ENCODE data around the gene SLC30A7.

SLC30A7 gene

GRCh38 chr1:100860397-100860991, 35.4 kb upstream of the SLC30A7 start:
- Histone ChIP-seq H3K4me3 (IDR thresholded peaks at IDR 0.05; ENCODE audit: insufficient read depth, low read depth, low read length) (no peak overlapping the region), H3K36me3 (ENCODE audit: insufficient read depth) (no peaks in the 10 kb centered on the region), H3K9ac (no peak overlapping the region), H3K4me1 (ENCODE audit: low read depth, poor library complexity, severe bottlenecking) (no peaks in the 10 kb centered on the region), H3K79me2 (ENCODE audit: insufficient read depth, low read depth) (no peaks in the 10 kb centered on the region), H3K27me3 (ENCODE audit: insufficient read depth, low read depth) (no peaks in the 10 kb centered on the region), H3K4me2 (no peak overlapping the region), H2AFZ (ENCODE audit: low read depth) (no peak overlapping the region), H3K27ac (no peak overlapping the region), H4K20me1 (ENCODE audit: insufficient read depth) (no peaks in the 10 kb centered on the region)
- TF ChIP-seq CTCF (conservative IDR thresholded peaks at IDR 0.05; ENCODE audit: low read depth, low read length) = no peak

GRCh38 chr1:100861379-100861778, 34.5 kb upstream of the SLC30A7 start:
- TF ChIP-seq CTCF (conservative IDR thresholded peaks at IDR 0.05; ENCODE audit: low read depth, low read length) = no peak
- H4K20me1 ChIP-seq (ENCODE audit: insufficient read depth) = no peaks in the 10 kb centered on the region
- H3K27me3 ChIP-seq (ENCODE audit: insufficient read depth, low read depth) = no peaks in the 10 kb centered on the region
- H3K4me3 ChIP-seq (IDR thresholded peaks at IDR 0.05; ENCODE audit: insufficient read depth, low read depth, low read length) = no peak overlapping the region
- no peaks in the 10 kb centered on the region for H3K36me3 ChIP-seq (ENCODE audit: insufficient read depth)
- no peak overlapping the region for H3K9ac ChIP-seq
- H2AFZ ChIP-seq (ENCODE audit: low read depth) = no peak overlapping the region
- H3K4me1 ChIP-seq (ENCODE audit: low read depth, poor library complexity, severe bottlenecking) = no peaks in the 10 kb centered on the region
- H3K4me2 ChIP-seq = no peak overlapping the region
- no peaks in the 10 kb centered on the region for H3K79me2 ChIP-seq (ENCODE audit: insufficient read depth, low read depth)
- H3K27ac ChIP-seq = no peak overlapping the region

GRCh38 chr1:100862591-100862990, 33.3 kb upstream of the SLC30A7 start:
- no peaks in the 10 kb centered on the region for H3K27me3 ChIP-seq (ENCODE audit: insufficient read depth, low read depth)
- no peak overlapping the region for H3K4me3 ChIP-seq (IDR thresholded peaks at IDR 0.05; ENCODE audit: insufficient read depth, low read depth, low read length)
- H2AFZ ChIP-seq (ENCODE audit: low read depth) = no peak overlapping the region
- H3K36me3 ChIP-seq (ENCODE audit: insufficient read depth) = no peaks in the 10 kb centered on the region
- no peaks in the 10 kb centered on the region for H3K79me2 ChIP-seq (ENCODE audit: insufficient read depth, low read depth)
- no peak overlapping the region for H3K9ac ChIP-seq
- no peak overlapping the region for H3K27ac ChIP-seq
- H3K4me2 ChIP-seq = no peak overlapping the region
- no peaks in the 10 kb centered on the region for H3K4me1 ChIP-seq (ENCODE audit: low read depth, poor library complexity, severe bottlenecking)
- no peaks in the 10 kb centered on the region for H4K20me1 ChIP-seq (ENCODE audit: insufficient read depth)
- no peak for TF ChIP-seq CTCF (conservative IDR thresholded peaks at IDR 0.05; ENCODE audit: low read depth, low read length)

GRCh38 chr1:100866041-100866900, 29.6 kb upstream of the SLC30A7 start:
- no peaks in the 10 kb centered on the region for H4K20me1 ChIP-seq (ENCODE audit: insufficient read depth)
- no peak overlapping the region for H3K27ac ChIP-seq
- H3K4me1 ChIP-seq (ENCODE audit: low read depth, poor library complexity, severe bottlenecking) = no peaks in the 10 kb centered on the region
- no peak overlapping the region for H3K4me3 ChIP-seq (IDR thresholded peaks at IDR 0.05; ENCODE audit: insufficient read depth, low read depth, low read length)
- H2AFZ ChIP-seq (ENCODE audit: low read depth) = no peak overlapping the region
- H3K4me2 ChIP-seq = no peak overlapping the region
- no peak; the same call in none of the 2 replicates for TF ChIP-seq CTCF (conservative IDR thresholded peaks at IDR 0.05; ENCODE audit: low read depth, low read length)
- H3K79me2 ChIP-seq (ENCODE audit: insufficient read depth, low read depth) = no peaks in the 10 kb centered on the region
- H3K27me3 ChIP-seq (ENCODE audit: insufficient read depth, low read depth) = no peaks in the 10 kb centered on the region
- no peaks in the 10 kb centered on the region for H3K36me3 ChIP-seq (ENCODE audit: insufficient read depth)
- no peak overlapping the region for H3K9ac ChIP-seq

Measured in KMS-11 (cell line).